Activated CD4-positive, alpha-beta T cell treated with anti-CD3 and anti-CD28 coated beads, Interleukin-2, amount 50 U/mL, for 24 hours (primary cell): ENCODE results near the gene RNF187.

Experiments used
- DNase-seq, 2 donors: peaks; one replicate each; pipeline ENCODE4 v3.0.0-alpha.2; 2020; ENCODE audit warnings: low read depth in 1 of 2, low spot score in 1 of 2

RNF187 gene

GRCh38 chr1:228508840-228509415 lies 21.7 kb downstream of the RNF187 start:
- DNase-seq = no peak

GRCh38 chr1:228510101-228510802 lies 23.1 kb downstream of the RNF187 start:
- no peak for DNase-seq

GRCh38 chr1:228510803-228511413 lies 23.7 kb downstream of the RNF187 start:
- no peak for DNase-seq

GRCh38 chr1:228511546-228512445 lies 24.6 kb downstream of the RNF187 start:
- DNase-seq = no peak

DNA sequence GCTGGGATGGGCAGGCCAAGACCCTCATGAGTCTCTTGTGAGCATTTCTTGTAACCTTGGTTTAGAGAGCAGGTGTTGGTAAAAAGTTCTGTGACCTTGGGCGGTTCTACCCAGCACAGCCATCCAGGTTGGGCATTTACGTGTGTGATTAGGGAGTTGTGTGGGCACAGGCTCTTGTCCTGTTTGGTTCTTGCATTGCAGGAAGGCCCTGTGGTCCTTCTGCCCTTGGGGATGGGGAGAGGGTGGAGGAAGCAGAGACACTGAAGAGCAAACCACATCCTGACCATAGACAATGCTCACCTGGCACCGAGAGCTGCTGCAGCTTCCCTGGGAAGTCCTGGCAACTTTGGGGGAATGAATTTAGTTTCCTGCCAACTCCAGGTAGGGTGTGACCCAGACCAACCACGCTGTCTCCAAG lies 25.6 kb downstream of the RNF187 start:
- no peak for DNase-seq

DNA sequence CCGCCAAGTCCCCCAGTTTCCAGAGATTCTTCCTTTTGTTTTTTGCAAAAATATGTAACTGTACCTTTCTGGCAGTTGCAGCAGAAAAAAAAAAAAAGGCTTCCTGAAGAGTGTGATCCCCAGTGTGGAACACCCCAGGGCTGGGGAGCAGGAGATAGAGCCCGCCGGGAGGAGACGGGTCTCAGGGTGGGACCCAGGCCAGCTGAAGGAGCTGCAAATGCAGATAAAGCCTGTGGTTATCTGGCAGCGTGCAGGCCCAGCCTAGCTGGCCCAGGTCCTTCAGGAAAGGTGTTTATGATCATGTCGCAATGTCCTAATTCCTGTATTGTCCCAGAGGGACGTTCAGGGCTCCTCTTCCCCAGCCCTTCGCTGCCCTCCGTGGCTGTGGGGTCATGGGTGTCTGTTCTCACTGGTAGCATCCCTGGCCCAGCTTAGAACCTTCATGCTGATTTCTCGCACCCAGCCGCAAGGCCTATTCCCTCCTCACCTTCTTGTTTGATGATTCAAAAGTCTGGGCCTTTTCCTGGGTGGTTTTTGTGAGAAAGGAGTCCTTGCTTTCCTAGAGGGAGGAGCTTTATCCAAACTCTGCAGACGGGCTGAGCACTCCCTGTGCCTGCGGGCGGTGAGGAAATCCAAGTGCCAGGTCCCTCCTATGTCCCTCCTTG lies 26.2 kb downstream of the RNF187 start:
- DNase-seq = no peak

GRCh38 chr1:228514421-228514820 lies 27.2 kb downstream of the RNF187 start:
- no peak for DNase-seq

GRCh38 chr1:228515200-228515834 lies 28.1 kb downstream of the RNF187 start:
- DNase-seq = no peak

DNA sequence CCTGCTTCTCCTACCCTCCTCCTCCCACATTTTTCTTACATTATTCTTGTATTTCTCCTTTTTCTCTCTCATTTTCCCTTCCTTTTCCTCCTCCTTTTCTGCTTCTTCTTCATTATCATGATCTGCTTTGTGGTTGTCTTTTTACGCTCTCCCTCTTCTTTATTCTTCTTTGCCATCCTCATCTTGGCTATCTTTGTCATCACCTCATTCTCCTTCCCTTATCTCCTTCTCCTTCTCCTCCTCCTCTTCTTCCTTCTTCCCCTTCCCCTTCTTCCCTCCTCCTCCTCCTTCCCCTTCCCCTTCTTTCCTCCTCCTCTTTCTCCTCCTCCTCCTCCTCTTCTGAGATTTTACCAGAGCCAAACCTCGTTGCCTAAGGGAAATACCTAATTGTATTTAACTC lies 30.5 kb downstream of the RNF187 start:
- DNase-seq = no peak

DNA sequence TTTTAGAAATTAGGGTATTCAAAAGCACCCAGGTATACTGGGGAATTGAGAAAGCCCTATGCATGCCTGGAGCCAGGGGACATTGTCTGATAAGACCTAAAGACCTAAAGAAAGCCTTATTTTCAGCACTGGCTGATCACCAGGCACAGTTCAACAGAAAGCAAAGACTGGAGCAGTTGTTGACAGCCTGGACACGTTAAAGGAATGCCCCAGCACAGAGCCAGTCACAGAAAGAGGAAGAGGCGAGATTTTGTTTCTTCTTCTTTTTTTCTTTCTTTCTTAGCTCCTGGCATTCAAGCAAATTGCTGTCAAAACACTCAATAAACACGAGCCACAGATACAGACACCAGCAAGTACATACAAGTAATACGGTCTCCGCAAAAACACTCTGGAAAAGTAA lies 40.4 kb downstream of the RNF187 start:
- no peak for DNase-seq

DNA sequence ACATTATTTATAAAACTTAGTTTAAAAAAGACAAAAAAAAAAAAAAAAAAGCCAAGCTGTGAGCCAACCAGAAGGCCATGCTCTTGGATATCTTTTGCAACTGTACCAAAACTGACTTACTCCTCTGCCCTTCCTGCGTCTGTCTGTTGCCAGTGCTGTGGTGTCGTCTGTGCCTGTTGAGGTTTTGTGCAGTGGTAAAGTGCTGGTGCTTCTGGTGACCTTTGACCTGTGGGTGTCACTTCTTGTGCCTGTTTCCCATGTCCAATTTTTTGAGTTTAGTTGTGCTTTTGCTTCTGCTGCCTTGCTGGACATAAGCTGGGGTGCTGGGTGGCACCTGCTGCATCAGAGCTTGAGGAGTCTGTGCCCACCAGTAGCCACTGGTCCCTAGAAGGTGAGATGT lies 41.4 kb downstream of the RNF187 start:
- no peak for DNase-seq

DNA sequence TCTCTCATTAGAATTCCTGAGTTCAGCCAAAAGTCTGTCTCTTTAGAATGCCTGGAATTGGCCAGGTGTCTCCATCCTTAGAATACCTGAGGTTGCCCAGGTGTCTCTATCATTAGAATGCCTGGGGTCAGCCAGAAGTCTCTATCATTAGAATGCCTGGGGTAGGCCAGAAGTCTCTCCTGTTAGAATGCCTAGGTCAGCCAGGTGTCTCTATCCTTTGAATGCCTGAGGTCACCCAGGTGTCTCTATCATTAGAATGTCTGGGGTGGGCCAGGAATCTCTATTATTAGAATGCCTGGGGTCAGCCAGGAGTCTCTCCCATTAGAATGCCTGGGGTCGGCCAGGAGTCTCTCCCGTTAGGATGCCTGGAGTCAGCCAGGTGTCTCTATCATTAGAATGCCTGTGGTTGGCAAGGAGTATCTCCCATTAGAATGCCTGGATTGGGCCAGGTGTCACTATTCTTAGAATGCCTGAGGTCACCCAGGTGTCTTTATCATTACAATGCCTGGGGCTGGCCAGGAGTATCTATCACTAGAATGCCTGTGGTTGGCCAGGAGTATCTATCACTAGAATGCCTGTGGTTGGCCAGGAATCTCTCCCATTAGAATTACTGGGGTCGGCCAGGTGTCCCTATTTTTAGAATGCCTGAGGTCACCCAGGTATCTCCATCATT lies 43.0 kb downstream of the RNF187 start:
- DNase-seq = no peak

GRCh38 chr1:228530951-228531731 lies 44.0 kb downstream of the RNF187 start:
- no peak for DNase-seq

DNA sequence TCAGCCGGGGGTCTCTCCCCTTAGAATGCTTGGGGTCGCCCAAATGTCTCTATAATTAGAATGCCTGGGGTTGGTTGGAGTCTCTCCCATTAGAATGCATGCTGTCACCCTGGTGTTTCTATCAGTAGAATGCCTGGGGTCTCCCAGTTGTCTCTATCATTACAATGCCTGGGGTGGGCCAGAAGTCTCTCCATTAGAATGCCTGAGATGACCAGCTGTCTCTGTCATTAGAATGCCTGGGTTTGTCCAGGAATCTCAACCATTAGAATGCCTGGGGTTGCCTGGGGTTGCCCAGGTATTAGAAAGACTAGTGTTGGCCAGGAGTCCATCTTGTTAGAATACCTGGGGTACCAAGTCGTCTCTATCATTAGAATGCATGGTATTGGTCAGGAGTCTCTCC lies 51.6 kb downstream of the RNF187 start:
- DNase-seq = no peak

DNA sequence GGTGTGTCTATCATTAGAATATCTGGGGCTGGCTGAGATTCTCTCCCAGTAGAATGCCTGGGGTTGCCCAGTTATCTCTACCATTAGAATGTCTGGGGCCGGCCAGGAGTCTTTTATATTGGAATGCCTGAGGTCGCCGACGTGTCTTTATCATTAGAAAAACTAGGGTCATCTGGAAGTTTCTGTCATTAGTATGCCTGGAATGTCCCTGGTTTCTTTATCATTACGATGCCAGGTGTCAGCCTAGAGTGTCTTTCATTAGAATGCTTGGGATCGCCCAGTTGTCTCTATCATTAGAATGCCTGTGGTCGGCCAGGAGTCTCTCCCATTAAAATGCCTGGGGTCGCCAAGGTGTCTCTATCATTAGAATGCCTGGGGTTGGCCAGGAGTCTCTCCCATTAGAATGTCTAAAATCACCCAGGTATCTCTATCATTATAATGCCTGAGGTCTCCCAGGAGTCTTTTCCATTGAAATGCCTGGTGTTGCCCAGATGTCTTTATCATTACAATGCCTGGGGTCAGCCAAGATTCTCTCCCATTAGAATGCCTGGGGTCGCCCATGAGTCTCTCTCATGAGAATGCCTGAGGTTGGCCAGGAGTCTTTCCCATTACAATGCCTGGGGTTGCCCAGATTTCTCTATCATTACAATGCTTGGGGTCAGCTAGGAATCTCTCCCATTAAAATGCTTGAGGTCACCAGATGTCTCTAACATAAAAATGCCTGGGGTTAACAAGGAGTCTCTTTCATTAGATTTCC lies 53.2 kb downstream of the RNF187 start:
- no peak for DNase-seq

DNA sequence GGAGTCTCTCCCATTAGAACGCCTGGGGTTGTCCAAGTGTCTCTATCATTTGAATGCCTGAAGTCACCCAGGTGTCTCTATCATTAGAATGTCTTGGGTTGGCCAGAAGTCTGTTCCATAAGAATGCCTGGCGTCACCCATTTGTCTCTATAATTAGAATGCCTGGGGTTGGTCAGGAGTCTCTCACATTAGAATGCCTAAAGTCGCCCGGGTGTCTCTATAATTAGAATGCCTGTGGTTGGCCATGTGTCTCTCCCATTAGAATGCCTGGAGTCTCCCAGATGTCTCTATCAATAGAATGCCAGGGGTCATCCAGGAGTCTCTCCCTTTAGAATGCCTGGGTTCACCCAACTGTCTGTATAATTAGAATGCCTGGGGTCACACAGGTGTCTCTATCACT lies 54.5 kb downstream of the RNF187 start:
- no peak for DNase-seq

GRCh38 chr1:228542376-228542775 lies 55.2 kb downstream of the RNF187 start:
- DNase-seq = no peak

- DNase-seq = no peak
Observed at GRCh38 chr1:228542981-228543380, 55.8 kb downstream of the RNF187 start.

GRCh38 chr1:228543396-228543795 lies 56.2 kb downstream of the RNF187 start:
- DNase-seq = no peak
